Fibroblast of pulmonary artery (primary cell): ENCODE results near the gene F2R.
"Not testable (repeated sequence)": the region's sequence is repeated elsewhere in the genome, so short reads cannot be mapped to it uniquely, and the experiment has no call there.

Source experiments
- DNase-seq: peaks from one replicate; pipeline ENCODE4 v3.0.0-alpha.2; 2010; ENCODE audit warnings: low read depth
- H3K4me3 ChIP-seq: replicated peaks from 2 replicates; pipeline ENCODE4 v1.5.1; 2011; ENCODE audit warnings: low read depth, mild to moderate bottlenecking, control low read depth, low read length, moderate library complexity
- CTCF ChIP-seq: IDR thresholded peaks from 2 replicates; pipeline ENCODE4 v1.5.1; 2011; ENCODE audit warnings: mild to moderate bottlenecking, control low read depth, low read length, inconsistent platforms; ENCODE audit errors: missing control alignments

F2R gene

DNA sequence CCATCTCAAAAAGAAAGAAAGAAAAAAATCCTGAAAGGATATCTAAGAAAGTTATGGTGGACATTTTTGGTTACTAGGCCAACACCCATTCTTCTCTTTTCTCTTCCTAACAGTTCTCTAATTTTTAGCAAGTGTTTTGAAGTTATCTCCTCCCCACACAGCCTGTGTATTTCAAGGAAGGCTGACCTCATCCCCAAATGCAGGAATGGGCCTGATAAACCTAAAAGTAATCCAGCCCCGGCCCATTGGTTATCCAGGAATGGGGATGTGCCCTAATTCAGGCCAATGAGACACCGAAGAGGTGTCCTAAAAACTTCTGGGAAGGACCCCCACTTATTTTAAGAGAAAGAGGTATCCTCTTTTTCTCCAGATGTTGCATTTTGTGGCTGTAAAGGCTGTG is 46.6 kb downstream of the F2R start:
- no peak for DNase-seq
- H3K4me3 ChIP-seq, result no peak overlapping the region
- no peak for TF ChIP-seq CTCF

DNA sequence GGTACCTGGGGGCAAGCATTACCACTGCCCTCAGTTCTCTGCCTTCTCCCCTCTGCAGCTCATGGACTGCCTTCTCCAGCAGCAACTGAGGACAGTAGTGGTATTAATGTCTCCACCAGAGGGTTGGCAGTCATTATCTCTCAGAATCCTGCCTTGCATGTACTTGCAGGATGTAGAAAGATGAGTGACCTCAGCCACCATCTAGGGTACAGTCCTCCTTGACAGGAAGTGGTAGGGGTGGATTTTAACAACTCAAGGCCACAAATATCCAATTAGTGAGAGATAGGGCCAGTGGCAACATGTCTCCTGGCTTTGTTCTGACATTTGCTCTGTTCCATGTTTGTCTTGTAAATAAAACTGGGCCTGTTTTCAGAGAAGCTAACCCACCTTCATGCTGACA is 47.2 kb downstream of the F2R start:
- TF ChIP-seq CTCF, result no peak
- no peak for DNase-seq
- H3K4me3 ChIP-seq, result no peak overlapping the region

GRCh38 chr5:76764374-76764773 is 48.4 kb downstream of the F2R start:
- no peak overlapping the region for H3K4me3 ChIP-seq
- DNase-seq, result no peak
- no peak for TF ChIP-seq CTCF

- DNase-seq, result peak; percentile 34
- H3K4me3 ChIP-seq, result no peak overlapping the region
- TF ChIP-seq CTCF, result no peak
These were observed 49.3 kb downstream of the F2R start for GRCh38 chr5:76765249-76765648.

- no peak for TF ChIP-seq CTCF
- DNase-seq, result peak; percentile 38
These were observed 50.8 kb downstream of the F2R start for GRCh38 chr5:76766746-76767145.

DNA sequence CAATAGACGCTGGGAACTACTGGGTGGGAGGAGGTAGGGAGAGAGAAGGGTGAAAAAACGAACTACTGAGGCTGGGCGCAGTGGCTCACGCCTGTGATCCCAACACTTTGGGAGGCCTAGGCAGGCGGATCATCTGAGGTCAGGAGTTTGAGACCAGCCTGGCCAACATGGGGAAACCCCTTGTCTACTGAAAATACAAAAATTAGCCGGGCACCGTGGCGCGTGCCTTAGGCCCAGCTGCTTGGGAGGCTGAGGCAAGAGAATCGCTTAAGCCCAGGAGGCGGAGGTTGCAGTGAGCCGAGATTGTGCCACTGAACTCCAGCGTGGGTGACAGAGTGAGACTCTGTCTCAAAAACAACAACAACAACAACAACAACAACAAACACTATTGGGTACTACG is 55.1 kb downstream of the F2R start:
- not testable (repeated sequence) for DNase-seq

More at GRCh38 chr5:76766746-76767145, 50.8 kb downstream of the F2R start:
- no peak overlapping the region for H3K4me3 ChIP-seq

DNA sequence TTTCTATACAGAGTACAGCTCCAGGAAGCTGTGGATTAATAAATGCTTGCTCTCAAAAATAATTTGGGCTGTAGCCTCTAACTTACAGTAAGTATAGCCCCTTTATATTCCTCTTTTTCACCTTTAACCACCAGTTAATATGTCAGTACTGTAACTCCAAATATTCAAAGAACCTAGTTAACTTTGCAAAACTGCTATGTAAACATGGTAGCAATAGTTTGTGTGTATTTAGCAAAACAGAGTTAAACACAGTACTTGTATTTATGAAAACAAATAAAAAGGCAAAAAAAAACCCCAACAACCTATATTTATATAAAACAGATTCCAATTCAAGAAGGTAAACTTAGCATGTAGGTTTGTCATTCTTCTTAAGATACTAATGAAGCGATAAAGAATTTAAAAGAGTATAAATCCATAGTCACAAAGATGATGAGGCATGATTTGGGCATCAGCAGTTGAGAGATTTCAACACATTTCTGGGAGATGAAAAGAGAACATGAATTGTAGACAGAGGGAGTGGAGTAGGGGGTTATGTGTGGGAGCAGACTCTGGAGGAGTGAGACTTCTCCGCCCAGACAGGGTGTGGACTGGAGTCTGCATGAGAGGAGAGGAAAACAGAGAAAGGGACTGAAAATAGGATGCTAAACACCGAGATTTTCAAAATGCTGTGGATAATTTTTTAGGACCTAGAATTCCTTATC is 55.9 kb downstream of the F2R start:
- H3K4me3 ChIP-seq, result no peak overlapping the region
- no peak for TF ChIP-seq CTCF
- peak; percentile 79 for DNase-seq

More for the DNA sequence above, 55.1 kb downstream of the F2R start:
- not testable (repeated sequence) for H3K4me3 ChIP-seq

GRCh38 chr5:76775921-76776320 is 60.0 kb downstream of the F2R start:
- TF ChIP-seq CTCF, result no peak
- no peak overlapping the region for H3K4me3 ChIP-seq
- no peak for DNase-seq
